ENCODE measurements around the gene XYLT1. TPM values are rescaled to one million over a fixed set of nuclear protein-coding genes. Genes with fewer than 3 reads are reported as not detected.

The XYLT1 gene
- total RNA-seq, 1 experiment from 2014 or later: 1.7 TPM

DNA sequence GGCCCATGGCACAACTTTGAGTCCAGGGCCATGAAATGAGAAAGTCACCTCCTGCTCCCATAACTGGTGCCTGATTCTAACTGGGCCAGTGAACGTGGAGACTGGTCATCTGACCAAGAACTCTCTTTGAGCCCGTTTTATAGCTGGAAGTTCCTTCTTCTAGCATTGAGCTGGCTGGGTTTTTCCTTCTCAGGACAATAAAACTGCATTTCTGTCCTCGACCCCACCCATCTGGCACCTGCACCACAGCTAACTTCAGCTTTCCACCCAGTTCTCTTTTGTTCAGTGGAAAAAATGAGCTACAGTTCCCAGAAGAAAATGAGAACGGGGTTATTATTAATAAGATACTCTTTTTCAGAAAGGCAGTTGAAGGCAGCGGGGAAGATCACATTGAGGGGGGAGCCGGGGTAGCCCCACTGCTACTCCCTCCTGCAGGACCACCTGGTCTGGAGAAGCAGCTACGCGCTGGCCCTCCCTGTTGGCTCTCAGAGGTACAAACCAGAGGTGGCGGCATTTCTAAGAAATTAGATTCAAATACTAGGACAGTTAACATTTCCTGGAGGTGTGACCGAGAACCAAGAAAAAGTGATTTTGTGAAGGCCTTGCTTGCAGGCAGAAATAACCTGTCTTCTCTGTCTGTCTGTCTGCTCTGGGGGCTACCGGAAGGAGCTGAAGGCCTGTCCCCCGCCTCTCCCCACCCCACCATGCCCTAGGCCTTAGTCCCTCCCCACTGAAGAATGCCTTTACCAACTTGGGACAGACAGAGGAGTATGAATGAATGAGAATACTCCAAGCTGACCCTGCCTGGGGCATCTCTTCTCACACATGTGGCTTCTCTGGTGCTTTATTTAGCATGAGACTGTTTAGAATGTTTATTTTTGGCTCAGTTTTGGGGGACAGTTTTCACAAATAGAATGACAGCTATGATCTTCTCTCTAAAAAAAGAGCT lies 123.9 kb downstream of the XYLT1 start:
- Histone ChIP-seq H4K20me1 (ENCODE audit: insufficient read depth) (no peaks in the 10 kb centered on the region), H3K9me2 (ENCODE audit: insufficient read depth) (no peaks in the 10 kb centered on the region), H3K4me3 (no peak overlapping the region), H3K4me2 (no peak overlapping the region), H3F3A (ENCODE audit: insufficient read depth, low read depth) (no peaks in the 10 kb centered on the region), H2AFZ (no peak overlapping the region), H3K36me3 (ENCODE audit: low read depth) (no peaks in the 10 kb centered on the region), H3K4me1 (replicated peaks; ENCODE audit: insufficient read depth) (no peaks in the 10 kb centered on the region), H3K79me2 (ENCODE audit: low read depth) (no peaks in the 10 kb centered on the region), H3K9me3 (ENCODE audit: insufficient read depth, low read depth) (no peaks in the 10 kb centered on the region), H3K27ac (no peak overlapping the region), H3K27me3 (ENCODE audit: insufficient read depth, low read depth) (peaks cover 40% of the 10 kb centered on the region; the same call in 1 of the 2 replicates)
- CTCF ChIA-PET: no interaction called here
- TF ChIP-seq EZH2 (IDR thresholded peaks at IDR 0.05; ENCODE audit: low read depth): no peak
- TF ChIP-seq, protein P1, sequence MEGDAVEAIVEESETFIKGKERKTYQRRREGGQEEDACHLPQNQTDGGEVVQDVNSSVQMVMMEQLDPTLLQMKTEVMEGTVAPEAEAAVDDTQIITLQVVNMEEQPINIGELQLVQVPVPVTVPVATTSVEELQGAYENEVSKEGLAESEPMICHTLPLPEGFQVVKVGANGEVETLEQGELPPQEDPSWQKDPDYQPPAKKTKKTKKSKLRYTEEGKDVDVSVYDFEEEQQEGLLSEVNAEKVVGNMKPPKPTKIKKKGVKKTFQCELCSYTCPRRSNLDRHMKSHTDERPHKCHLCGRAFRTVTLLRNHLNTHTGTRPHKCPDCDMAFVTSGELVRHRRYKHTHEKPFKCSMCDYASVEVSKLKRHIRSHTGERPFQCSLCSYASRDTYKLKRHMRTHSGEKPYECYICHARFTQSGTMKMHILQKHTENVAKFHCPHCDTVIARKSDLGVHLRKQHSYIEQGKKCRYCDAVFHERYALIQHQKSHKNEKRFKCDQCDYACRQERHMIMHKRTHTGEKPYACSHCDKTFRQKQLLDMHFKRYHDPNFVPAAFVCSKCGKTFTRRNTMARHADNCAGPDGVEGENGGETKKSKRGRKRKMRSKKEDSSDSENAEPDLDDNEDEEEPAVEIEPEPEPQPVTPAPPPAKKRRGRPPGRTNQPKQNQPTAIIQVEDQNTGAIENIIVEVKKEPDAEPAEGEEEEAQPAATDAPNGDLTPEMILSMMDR (conservative IDR thresholded peaks at IDR 0.05): no peak
- POLR2A ChIA-PET (ENCODE audit: unreplicated experiment): no interaction called here
- no peak for DNase-seq
- no TSS peak for BruUV-seq (replicated peaks)
- intact Hi-C loops (cut with micrococcal nuclease; ENCODE audit: unreplicated experiment): no loop called here

DNA sequence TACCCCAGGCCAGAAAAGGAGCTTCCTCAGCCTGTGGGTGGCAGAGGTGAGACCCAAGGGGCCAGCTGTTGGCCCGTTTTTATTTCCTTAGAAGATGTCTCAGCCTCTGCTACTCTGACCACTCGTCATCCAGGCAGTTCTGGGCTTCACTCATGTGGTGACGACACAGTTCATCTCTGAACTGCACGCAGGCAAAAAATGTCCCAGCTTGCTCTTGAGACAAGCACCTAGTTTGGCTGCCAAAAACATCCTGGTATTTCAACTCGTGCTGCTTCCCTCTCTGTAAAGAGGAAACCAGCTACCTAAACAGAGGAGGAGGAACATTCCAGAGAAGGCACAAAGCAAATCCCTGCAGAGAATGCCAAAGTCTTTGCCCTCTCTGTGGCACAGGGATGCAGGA lies 125.7 kb downstream of the XYLT1 start:
- POLR2A ChIA-PET (ENCODE audit: unreplicated experiment): no interaction called here
- Histone ChIP-seq H3K27ac (no peak overlapping the region), H3K9me3 (ENCODE audit: insufficient read depth, low read depth) (no peaks in the 10 kb centered on the region), H3K36me3 (ENCODE audit: low read depth) (no peaks in the 10 kb centered on the region), H4K20me1 (ENCODE audit: insufficient read depth) (no peaks in the 10 kb centered on the region), H3F3A (ENCODE audit: insufficient read depth, low read depth) (no peaks in the 10 kb centered on the region), H3K4me1 (replicated peaks; ENCODE audit: insufficient read depth) (no peaks in the 10 kb centered on the region), H3K27me3 (ENCODE audit: insufficient read depth, low read depth) (peaks cover 35% of the 10 kb centered on the region; the same call in 1 of the 2 replicates), H2AFZ (no peak overlapping the region), H3K4me2 (no peak overlapping the region), H3K4me3 (no peak overlapping the region), H3K79me2 (ENCODE audit: low read depth) (no peaks in the 10 kb centered on the region), H3K9me2 (ENCODE audit: insufficient read depth) (no peaks in the 10 kb centered on the region)
- BruUV-seq (replicated peaks): no TSS peak
- no peak for DNase-seq
- intact Hi-C loops (cut with micrococcal nuclease; ENCODE audit: unreplicated experiment): no loop called here
- TF ChIP-seq EZH2 (IDR thresholded peaks at IDR 0.05; ENCODE audit: low read depth): no peak
- CTCF ChIA-PET: no interaction called here

DNA sequence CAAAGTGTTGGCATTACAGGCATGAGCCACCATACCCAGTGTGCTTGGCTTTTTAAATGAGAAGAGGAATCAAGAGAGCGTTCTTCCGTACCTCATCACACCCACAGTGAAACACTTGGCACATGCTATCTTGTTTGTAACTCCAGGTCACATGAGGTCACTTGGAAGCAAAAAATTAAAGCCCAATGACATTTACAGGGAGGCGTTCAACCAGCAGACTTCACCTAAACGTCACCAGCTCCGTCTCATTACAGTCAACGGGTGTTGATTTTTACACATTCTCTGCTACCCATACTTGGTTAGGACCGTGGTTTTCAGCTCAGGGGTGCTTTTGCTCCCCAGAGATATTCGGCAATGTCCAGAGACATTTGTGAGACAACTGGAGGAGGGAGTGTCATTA lies 127.0 kb downstream of the XYLT1 start:
- no peak for DNase-seq
- no peaks in the 10 kb centered on the region for H3K4me1 ChIP-seq (replicated peaks; ENCODE audit: insufficient read depth)
- CTCF ChIA-PET: no interaction called here
- peaks cover 38% of the 10 kb centered on the region; the same call in 1 of the 2 replicates for H3K27me3 ChIP-seq (ENCODE audit: insufficient read depth, low read depth)
- H4K20me1 ChIP-seq (ENCODE audit: insufficient read depth): no peaks in the 10 kb centered on the region
- no peaks in the 10 kb centered on the region for H3F3A ChIP-seq (ENCODE audit: insufficient read depth, low read depth)
- H3K27ac ChIP-seq: no peak overlapping the region
- no peaks in the 10 kb centered on the region for H3K9me3 ChIP-seq (ENCODE audit: insufficient read depth, low read depth)
- no peak overlapping the region for H3K4me2 ChIP-seq
- no peak overlapping the region for H2AFZ ChIP-seq
- H3K4me3 ChIP-seq: no peak overlapping the region
- no TSS peak for BruUV-seq (replicated peaks)
- intact Hi-C loops (cut with micrococcal nuclease; ENCODE audit: unreplicated experiment): no loop called here
- no peaks in the 10 kb centered on the region for H3K9me2 ChIP-seq (ENCODE audit: insufficient read depth)
- H3K79me2 ChIP-seq (ENCODE audit: low read depth): no peaks in the 10 kb centered on the region
- H3K36me3 ChIP-seq (ENCODE audit: low read depth): no peaks in the 10 kb centered on the region
- POLR2A ChIA-PET (ENCODE audit: unreplicated experiment): no interaction called here
- TF ChIP-seq EZH2 (IDR thresholded peaks at IDR 0.05; ENCODE audit: low read depth): no peak
- TF ChIP-seq, protein P1 (conservative IDR thresholded peaks at IDR 0.05): no peak

All from PC-9 (cell line).